ENCODE data around the gene ZNF26. TPM values are rescaled to one million over a fixed set of nuclear protein-coding genes. Genes with fewer than 3 reads are reported as not detected.

Gene ZNF26
- total RNA-seq, 3 donors from 2014 or later, result 8.1 to 13.4 (median 8.3) TPM

- Histone ChIP-seq H3K36me3 (ENCODE audit: low read depth) (no peaks in the 10 kb centered on the region), H3K4me3 (no peak overlapping the region), H3K9me3 (peaks cover 87% of the 10 kb centered on the region), H3K4me1 (ENCODE audit: low read depth) (no peaks in the 10 kb centered on the region)
- intact Hi-C loops (cut with DNase I, micrococcal nuclease), result no loop called here
- no peak for DNase-seq
- ATAC-seq, result no peak
- TF ChIP-seq, protein P1, sequence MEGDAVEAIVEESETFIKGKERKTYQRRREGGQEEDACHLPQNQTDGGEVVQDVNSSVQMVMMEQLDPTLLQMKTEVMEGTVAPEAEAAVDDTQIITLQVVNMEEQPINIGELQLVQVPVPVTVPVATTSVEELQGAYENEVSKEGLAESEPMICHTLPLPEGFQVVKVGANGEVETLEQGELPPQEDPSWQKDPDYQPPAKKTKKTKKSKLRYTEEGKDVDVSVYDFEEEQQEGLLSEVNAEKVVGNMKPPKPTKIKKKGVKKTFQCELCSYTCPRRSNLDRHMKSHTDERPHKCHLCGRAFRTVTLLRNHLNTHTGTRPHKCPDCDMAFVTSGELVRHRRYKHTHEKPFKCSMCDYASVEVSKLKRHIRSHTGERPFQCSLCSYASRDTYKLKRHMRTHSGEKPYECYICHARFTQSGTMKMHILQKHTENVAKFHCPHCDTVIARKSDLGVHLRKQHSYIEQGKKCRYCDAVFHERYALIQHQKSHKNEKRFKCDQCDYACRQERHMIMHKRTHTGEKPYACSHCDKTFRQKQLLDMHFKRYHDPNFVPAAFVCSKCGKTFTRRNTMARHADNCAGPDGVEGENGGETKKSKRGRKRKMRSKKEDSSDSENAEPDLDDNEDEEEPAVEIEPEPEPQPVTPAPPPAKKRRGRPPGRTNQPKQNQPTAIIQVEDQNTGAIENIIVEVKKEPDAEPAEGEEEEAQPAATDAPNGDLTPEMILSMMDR (IDR thresholded peaks at IDR 0.05), result no peak
Observed at GRCh38 chr12:132949936-132950837, 36.0 kb upstream of the ZNF26 start.

GRCh38 chr12:132950844-132951535, 35.2 kb upstream of the ZNF26 start:
- ATAC-seq, result no peak
- Histone ChIP-seq H3K9me3 (peaks cover 81% of the 10 kb centered on the region), H3K4me1 (ENCODE audit: low read depth) (no peaks in the 10 kb centered on the region), H3K4me3 (no peak overlapping the region), H3K36me3 (ENCODE audit: low read depth) (no peaks in the 10 kb centered on the region)
- intact Hi-C loops (cut with DNase I, micrococcal nuclease), result no loop called here
- TF ChIP-seq, protein P1 (IDR thresholded peaks at IDR 0.05), result no peak
- no peak for DNase-seq

DNA sequence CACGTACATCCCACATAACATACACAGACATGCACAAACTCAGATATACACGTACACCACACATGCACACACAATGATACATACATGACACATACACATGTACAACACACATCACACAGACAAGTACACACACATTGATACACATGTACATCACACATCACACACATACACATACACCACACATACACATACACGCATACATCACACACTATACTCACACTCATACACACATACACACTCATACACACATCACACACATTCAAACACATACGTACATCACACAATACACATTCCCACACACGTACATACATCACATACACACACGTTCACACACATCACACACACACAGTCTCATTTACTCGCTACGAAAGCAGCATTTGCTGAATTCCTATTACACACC, 34.5 kb upstream of the ZNF26 start:
- TF ChIP-seq, protein P1 (IDR thresholded peaks at IDR 0.05), result no peak
- DNase-seq, result no peak

GRCh38 chr12:132952371-132953162, 33.6 kb upstream of the ZNF26 start:
- intact Hi-C loops (cut with DNase I, micrococcal nuclease), result no loop called here
- Histone ChIP-seq H3K4me1 (ENCODE audit: low read depth) (no peaks in the 10 kb centered on the region), H3K36me3 (ENCODE audit: low read depth) (no peaks in the 10 kb centered on the region), H3K9me3 (peaks cover 65% of the 10 kb centered on the region), H3K4me3 (no peak overlapping the region)
- no peak for DNase-seq
- no peak for ATAC-seq
- TF ChIP-seq, protein P1 (IDR thresholded peaks at IDR 0.05), result no peak

More for the DNA sequence above, 34.5 kb upstream of the ZNF26 start:
- Histone ChIP-seq H3K4me3 (no peak overlapping the region), H3K4me1 (ENCODE audit: low read depth) (no peaks in the 10 kb centered on the region), H3K36me3 (ENCODE audit: low read depth) (no peaks in the 10 kb centered on the region), H3K9me3 (peaks cover 74% of the 10 kb centered on the region)
- intact Hi-C loops (cut with DNase I, micrococcal nuclease), result no loop called here
- no peak for ATAC-seq

DNA sequence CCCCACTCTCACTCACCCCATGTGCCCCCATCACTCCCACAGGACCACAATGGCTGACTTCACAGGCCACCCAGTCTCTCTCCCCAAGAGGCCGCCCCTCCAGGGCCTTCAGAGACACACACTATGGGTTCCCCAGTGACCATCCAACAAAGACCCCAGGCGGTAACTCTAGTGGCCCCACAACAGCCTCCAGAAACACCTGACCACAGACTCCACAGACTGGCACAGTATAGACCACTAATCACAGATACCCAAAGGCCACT, 33.1 kb upstream of the ZNF26 start:
- DNase-seq, result no peak
- Histone ChIP-seq H3K4me1 (ENCODE audit: low read depth) (no peaks in the 10 kb centered on the region), H3K4me3 (no peak overlapping the region), H3K9me3 (peaks cover 60% of the 10 kb centered on the region), H3K36me3 (ENCODE audit: low read depth) (no peaks in the 10 kb centered on the region)
- TF ChIP-seq, protein P1 (IDR thresholded peaks at IDR 0.05), result no peak
- intact Hi-C loops (cut with DNase I, micrococcal nuclease), result no loop called here
- no peak for ATAC-seq

Measured in mucosa of descending colon (tissue), 3 donors.